ENCODE data around the gene SLC23A2. TPM values are rescaled to one million over a fixed set of nuclear protein-coding genes. Genes with fewer than 3 reads are reported as not detected.

Gene SLC23A2
- total RNA-seq, 2 experiments from 2014 or later = 16.7 to 17.6 TPM

- ChIA-PET CTCF (interaction anchor here (0.6 to 1.6 kb wide), 8 partner anchors 9 to 1381 kb away, joined by 3 to 5 read pairs (median 3); no protein-coding TSS in a partner anchor), POLR2A (no interaction called here)
- no peak for DNase-seq
- H3K27me3 Mint-ChIP-seq = no peaks in the 10 kb centered on the region
- peaks cover 9% of the 10 kb centered on the region for H3K36me3 Mint-ChIP-seq (ENCODE audit: low read depth)
- H3K27ac Mint-ChIP-seq = no peak overlapping the region
- H3K4me3 Mint-ChIP-seq = no peak overlapping the region
- intact Hi-C loops (cut with DNase I, micrococcal nuclease) = no loop called here
- H3K9me3 Mint-ChIP-seq (ENCODE audit: low read depth) = no peaks in the 10 kb centered on the region
- no peak for ATAC-seq
- H3K4me1 Mint-ChIP-seq = peaks cover 36% of the 10 kb centered on the region
Measured at GRCh38 chr20:4947817-4948559, 53.3 kb downstream of the SLC23A2 start.

DNA sequence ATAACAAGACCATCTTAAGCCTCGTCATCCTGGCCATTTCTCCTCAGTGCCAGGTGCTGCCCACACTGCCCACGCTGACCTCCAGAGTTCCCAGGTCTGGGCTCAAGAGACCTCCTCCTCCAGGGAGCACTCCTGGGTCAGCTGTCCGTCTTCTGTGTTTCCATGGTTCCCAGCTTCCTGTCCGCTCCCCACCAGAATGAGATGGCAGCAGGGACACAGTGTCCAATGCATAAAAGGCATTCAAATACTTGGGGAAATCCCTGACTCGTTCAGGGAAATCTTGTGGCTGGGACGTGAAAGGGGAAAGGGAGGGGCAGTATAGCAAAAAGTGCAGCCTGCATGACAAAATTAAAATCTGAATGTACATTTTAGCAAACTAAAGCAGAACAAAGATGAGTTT lies 54.3 kb downstream of the SLC23A2 start:
- intact Hi-C loops (cut with DNase I, micrococcal nuclease) = no loop called here
- Mint-ChIP-seq H3K27ac (no peak overlapping the region), H3K4me3 (no peak overlapping the region), H3K27me3 (no peaks in the 10 kb centered on the region), H3K36me3 (ENCODE audit: low read depth) (peaks cover 4% of the 10 kb centered on the region), H3K4me1 (peaks cover 44% of the 10 kb centered on the region), H3K9me3 (ENCODE audit: low read depth) (no peaks in the 10 kb centered on the region)
- ChIA-PET POLR2A (no interaction called here), CTCF (interaction anchor here (0.8 to 1.6 kb wide), 4 partner anchors 8 to 154 kb away, joined by 3 to 5 read pairs (median 4); no protein-coding TSS in a partner anchor)
- ATAC-seq = no peak
- DNase-seq = peak; percentile 33

DNA sequence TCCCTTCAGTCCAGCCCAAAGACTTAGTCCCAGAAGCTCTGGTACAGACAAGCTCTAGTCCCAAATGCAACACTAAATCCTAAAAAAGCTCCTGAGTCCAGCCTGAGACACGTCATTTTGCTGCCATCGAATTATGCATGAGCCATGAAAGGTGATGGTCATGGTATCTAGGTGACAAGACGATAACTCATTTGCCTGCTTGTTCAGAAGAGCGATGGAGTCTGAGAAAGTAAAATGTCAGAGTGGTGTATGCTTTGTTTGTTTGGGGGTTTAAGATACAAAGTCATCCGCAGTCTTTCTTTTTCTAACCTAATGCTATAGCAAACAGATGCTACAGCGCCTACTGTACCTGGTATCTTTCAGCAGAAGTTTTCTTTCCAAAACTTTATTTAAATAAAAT lies 54.7 kb downstream of the SLC23A2 start:
- intact Hi-C loops (cut with DNase I, micrococcal nuclease) = no loop called here
- H3K27me3 Mint-ChIP-seq = no peaks in the 10 kb centered on the region
- DNase-seq (no peak), ATAC-seq (no peak)
- ChIA-PET POLR2A (no interaction called here), CTCF (interaction anchor here (0.6 kb wide), 1 partner anchor 385 kb away, joined by 3 read pairs; no protein-coding TSS in a partner anchor)
- no peak overlapping the region for H3K27ac Mint-ChIP-seq
- peaks cover 47% of the 10 kb centered on the region for H3K4me1 Mint-ChIP-seq
- H3K36me3 Mint-ChIP-seq (ENCODE audit: low read depth) = peaks cover 4% of the 10 kb centered on the region
- H3K4me3 Mint-ChIP-seq = no peak overlapping the region
- no peaks in the 10 kb centered on the region for H3K9me3 Mint-ChIP-seq (ENCODE audit: low read depth)

- DNase-seq (no peak), ATAC-seq (no peak)
- Mint-ChIP-seq H3K36me3 (ENCODE audit: low read depth) (peaks cover 2% of the 10 kb centered on the region), H3K27me3 (no peaks in the 10 kb centered on the region), H3K9me3 (ENCODE audit: low read depth) (no peaks in the 10 kb centered on the region), H3K27ac (no peak overlapping the region), H3K4me1 (peaks cover 31% of the 10 kb centered on the region), H3K4me3 (no peak overlapping the region)
- POLR2A ChIA-PET = no interaction called here
- intact Hi-C loops (cut with DNase I, micrococcal nuclease) = no loop called here
- CTCF ChIA-PET = interaction anchor here (4.2 kb wide), 1 partner anchor 11 kb away, joined by 18 read pairs; no protein-coding TSS in a partner anchor
Measured at GRCh38 chr20:4944518-4945313, 56.6 kb downstream of the SLC23A2 start.

DNA sequence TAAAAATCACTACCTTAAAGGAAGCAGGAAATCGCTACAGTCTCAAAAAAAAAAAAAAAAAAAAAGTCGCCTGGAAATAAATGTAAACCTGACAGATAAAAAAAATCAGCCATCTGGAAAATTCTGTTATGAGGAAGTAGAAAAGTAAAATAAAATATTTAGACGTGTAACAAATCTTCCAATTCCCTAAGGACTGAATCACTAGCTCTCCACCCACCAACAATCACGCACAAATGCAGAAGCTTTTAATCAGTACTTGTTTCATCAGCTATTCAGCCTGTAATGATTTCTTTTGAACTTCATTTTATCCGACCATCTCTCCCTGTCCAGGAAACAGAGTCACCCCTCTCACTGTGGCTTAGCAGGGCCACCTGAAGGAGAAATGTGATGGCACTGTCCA lies 59.0 kb downstream of the SLC23A2 start:
- H3K27ac Mint-ChIP-seq = peak overlapping the region; percentile 58
- ChIA-PET CTCF (interaction anchor here (0.9 to 4.2 kb wide), 3 partner anchors 10 to 34 kb away, joined by 3 to 18 read pairs (median 3); no protein-coding TSS in a partner anchor), POLR2A (no interaction called here)

GRCh38 chr20:4937407-4938319 lies 63.6 kb downstream of the SLC23A2 start:
- no peak overlapping the region for H3K4me3 Mint-ChIP-seq
- ChIA-PET POLR2A (no interaction called here), CTCF (interaction anchor here (1.9 kb wide), 1 partner anchor 10 kb away, joined by 5 read pairs; no protein-coding TSS in a partner anchor)
- H3K4me1 Mint-ChIP-seq = peaks cover 10% of the 10 kb centered on the region
- no peak for DNase-seq
- no peaks in the 10 kb centered on the region for H3K9me3 Mint-ChIP-seq (ENCODE audit: low read depth)
- intact Hi-C loops (cut with DNase I, micrococcal nuclease) = no loop called here
- H3K36me3 Mint-ChIP-seq (ENCODE audit: low read depth) = peaks cover 3% of the 10 kb centered on the region
- H3K27me3 Mint-ChIP-seq = no peaks in the 10 kb centered on the region
- no peak overlapping the region for H3K27ac Mint-ChIP-seq
- ATAC-seq = no peak

More for the DNA sequence above, 59.0 kb downstream of the SLC23A2 start:
- no peak overlapping the region for H3K4me3 Mint-ChIP-seq
- intact Hi-C loops (cut with DNase I, micrococcal nuclease) = no loop called here
- peaks cover 16% of the 10 kb centered on the region for H3K4me1 Mint-ChIP-seq
- no peaks in the 10 kb centered on the region for H3K27me3 Mint-ChIP-seq
- H3K9me3 Mint-ChIP-seq (ENCODE audit: low read depth) = no peaks in the 10 kb centered on the region
- no peak for ATAC-seq
- no peak for DNase-seq
- H3K36me3 Mint-ChIP-seq (ENCODE audit: low read depth) = no peaks in the 10 kb centered on the region

GRCh38 chr20:4936851-4937406 lies 64.4 kb downstream of the SLC23A2 start:
- ATAC-seq (no peak), DNase-seq (no peak)
- Mint-ChIP-seq H3K4me1 (peaks cover 2% of the 10 kb centered on the region), H3K4me3 (no peak overlapping the region), H3K36me3 (ENCODE audit: low read depth) (peaks cover 3% of the 10 kb centered on the region), H3K27ac (no peak overlapping the region), H3K27me3 (no peaks in the 10 kb centered on the region), H3K9me3 (ENCODE audit: low read depth) (no peaks in the 10 kb centered on the region)
- CTCF ChIA-PET = interaction anchor here (1.4 kb wide), 1 partner anchor 19 kb away, joined by 6 read pairs; no protein-coding TSS in a partner anchor
- intact Hi-C loops (cut with DNase I, micrococcal nuclease) = no loop called here
- POLR2A ChIA-PET = no interaction called here

- no peak for DNase-seq
- ChIA-PET CTCF (interaction anchor here (0.8 to 1.4 kb wide), 4 partner anchors 18 to 196 kb away, joined by 3 to 6 read pairs (median 3); no protein-coding TSS in a partner anchor), POLR2A (no interaction called here)
- no peaks in the 10 kb centered on the region for H3K27me3 Mint-ChIP-seq
- H3K36me3 Mint-ChIP-seq (ENCODE audit: low read depth) = peaks cover 3% of the 10 kb centered on the region
- no peak overlapping the region for H3K27ac Mint-ChIP-seq
- intact Hi-C loops (cut with DNase I, micrococcal nuclease) = no loop called here
- H3K9me3 Mint-ChIP-seq (ENCODE audit: low read depth) = no peaks in the 10 kb centered on the region
- H3K4me1 Mint-ChIP-seq = no peaks in the 10 kb centered on the region
- H3K4me3 Mint-ChIP-seq = no peak overlapping the region
- ATAC-seq = no peak
Measured at GRCh38 chr20:4936392-4936850, 64.9 kb downstream of the SLC23A2 start.

DNA sequence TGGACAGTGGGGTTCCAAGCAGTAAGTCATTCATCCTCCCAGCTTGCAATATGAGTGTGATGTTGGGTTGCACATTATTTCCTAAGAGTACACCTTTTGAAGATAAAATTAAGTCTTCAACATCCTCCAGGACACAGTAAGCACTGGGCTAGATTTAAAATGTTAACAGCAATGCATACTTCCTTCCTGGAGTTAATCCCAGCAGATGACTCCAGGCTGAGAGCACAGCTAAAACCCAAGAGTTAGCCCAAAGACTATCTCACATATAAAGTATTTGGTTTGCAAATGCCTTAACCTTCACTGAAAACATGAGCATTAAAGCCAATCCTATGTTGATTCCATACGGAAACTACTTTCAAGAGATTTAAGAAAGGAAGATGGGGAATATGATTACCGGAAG lies 69.2 kb downstream of the SLC23A2 start:
- H3K36me3 Mint-ChIP-seq (ENCODE audit: low read depth) = peaks cover 12% of the 10 kb centered on the region
- ChIA-PET POLR2A (no interaction called here), CTCF (interaction anchor here (0.9 to 1.5 kb wide), 3 partner anchors 10 to 191 kb away, joined by 3 read pairs; no protein-coding TSS in a partner anchor)
- H3K4me1 Mint-ChIP-seq = peaks cover 7% of the 10 kb centered on the region
- no peak overlapping the region for H3K27ac Mint-ChIP-seq
- DNase-seq (no peak), ATAC-seq (no peak)
- no peak overlapping the region for H3K4me3 Mint-ChIP-seq
- H3K27me3 Mint-ChIP-seq = no peaks in the 10 kb centered on the region
- intact Hi-C loops (cut with DNase I, micrococcal nuclease) = no loop called here
- no peaks in the 10 kb centered on the region for H3K9me3 Mint-ChIP-seq (ENCODE audit: low read depth)

DNA sequence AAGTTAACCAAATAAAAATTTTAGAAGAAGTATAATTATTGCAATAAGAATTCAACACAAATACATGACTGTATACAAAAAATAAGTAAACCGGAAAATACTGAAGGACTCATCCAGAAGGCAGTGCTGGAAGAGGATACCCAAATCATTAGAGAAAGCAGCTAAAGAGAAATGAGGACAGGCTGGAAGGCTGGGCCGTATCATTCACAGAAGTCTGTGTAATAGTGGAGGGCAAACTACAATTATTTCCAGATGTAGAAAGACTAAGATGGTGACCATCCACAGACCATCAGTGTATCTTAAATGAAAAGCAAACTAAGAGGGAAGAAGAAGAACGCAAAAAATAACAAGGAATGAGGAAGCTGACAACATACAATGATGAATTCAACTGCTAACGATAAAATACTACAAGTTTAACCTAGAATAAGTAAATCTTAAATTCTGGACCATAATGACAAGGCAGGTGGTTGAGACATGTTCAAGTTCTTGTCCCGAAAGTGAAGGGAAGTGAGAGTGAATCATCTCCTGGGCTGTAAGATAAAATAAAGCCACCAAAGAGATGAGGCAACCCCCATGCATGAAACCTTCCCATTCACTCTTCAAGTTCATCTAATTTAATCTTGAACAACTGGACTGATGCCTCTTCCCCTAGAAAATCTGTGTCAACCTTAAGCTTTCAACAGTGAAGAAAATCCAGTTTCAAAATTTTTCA lies 71.5 kb downstream of the SLC23A2 start:
- ChIA-PET POLR2A (no interaction called here), CTCF (no interaction called here)
- Mint-ChIP-seq H3K9me3 (ENCODE audit: low read depth) (no peaks in the 10 kb centered on the region), H3K36me3 (ENCODE audit: low read depth) (peaks cover 15% of the 10 kb centered on the region), H3K4me3 (no peak overlapping the region), H3K4me1 (peaks cover 7% of the 10 kb centered on the region), H3K27me3 (no peaks in the 10 kb centered on the region), H3K27ac (peak overlapping the region; percentile 20)
- ATAC-seq = no peak
- intact Hi-C loops (cut with DNase I, micrococcal nuclease) = no loop called here
- no peak for DNase-seq

Measured in activated CD4-positive, alpha-beta T cell treated with anti-CD3 and anti-CD28 coated beads for 36 hours (primary cell).